HepG2 (cell line): Measurements from ENCODE around the gene DLG4. TPM values are rescaled to one million over a fixed set of nuclear protein-coding genes. Genes with fewer than 3 reads are reported as not detected.

Experiments used
- AHR ChIP-seq: IDR thresholded peaks from 2 replicates; pipeline ENCODE4 v1.6.1; 2018; ENCODE audit warnings: missing genetic modification reagents, missing compliant biosample characterization
- ELF4 ChIP-seq: sonication (generic); formaldehyde crosslinking; IDR thresholded peaks from 2 replicates; pipeline ENCODE4 v1.5.0; 2020; ENCODE audit warnings: missing genetic modification reagents, mild to moderate bottlenecking, moderate library complexity, borderline replicate concordance
- FOSL1 ChIP-seq: sonication (generic); formaldehyde crosslinking; IDR thresholded peaks from 2 replicates; pipeline ENCODE4 v1.9.0; 2021; ENCODE audit warnings: missing genetic modification reagents, borderline replicate concordance
- GLI4 ChIP-seq: sonication (generic); formaldehyde crosslinking; IDR thresholded peaks from 2 replicates; pipeline ENCODE4 v1.5.1; 2020; ENCODE audit warnings: missing genetic modification reagents, mild to moderate bottlenecking, moderate library complexity, borderline replicate concordance
- HOXA3 ChIP-seq: sonication (generic); formaldehyde crosslinking; IDR thresholded peaks from 2 replicates; pipeline ENCODE4 v1.5.0; 2020; ENCODE audit warnings: missing genetic modification reagents
- IRX3 ChIP-seq: sonication (generic); formaldehyde crosslinking; IDR thresholded peaks from 2 replicates; pipeline ENCODE4 v1.8.1; 2023; ENCODE audit warnings: mild to moderate bottlenecking, low read depth, missing genetic modification reagents, borderline replicate concordance
- ISL2 ChIP-seq: sonication (generic); formaldehyde crosslinking; IDR thresholded peaks from 2 replicates; pipeline ENCODE4 v1.5.0; 2020; ENCODE audit warnings: missing genetic modification reagents
- NCOA2 ChIP-seq: sonication (generic); formaldehyde crosslinking; IDR thresholded peaks from 2 replicates; pipeline ENCODE4 v1.8.0; 2022; ENCODE audit warnings: inconsistent platforms
- PRPF4 ChIP-seq: fragments of 200-400 bp; formaldehyde crosslinking; IDR thresholded peaks from 2 replicates; pipeline ENCODE4 v1.6.1; 2016; ENCODE audit warnings: low read length, low read depth; ENCODE audit not compliant: poor library complexity, severe bottlenecking
- SMAD1 ChIP-seq: sonication (generic); formaldehyde crosslinking; IDR thresholded peaks from 2 replicates; pipeline ENCODE4 v1.4.0; 2020; ENCODE audit warnings: missing genetic modification reagents, low read depth, mild to moderate bottlenecking, borderline replicate concordance
- ZNF253 ChIP-seq: sonication (generic); formaldehyde crosslinking; IDR thresholded peaks from 2 replicates; pipeline ENCODE4 v1.8.0; 2022; ENCODE audit warnings: mild to moderate bottlenecking, missing genetic modification reagents, borderline replicate concordance
- ZNF367 ChIP-seq: sonication (generic); formaldehyde crosslinking; IDR thresholded peaks from 2 replicates; pipeline ENCODE4 v1.4.0; 2020; ENCODE audit warnings: missing genetic modification reagents, borderline replicate concordance
- ZNF496 ChIP-seq: sonication (generic); formaldehyde crosslinking; IDR thresholded peaks from 2 replicates; pipeline ENCODE4 v1.8.1; 2023; ENCODE audit warnings: mild to moderate bottlenecking, moderate library complexity, missing genetic modification reagents; ENCODE audit not compliant: insufficient replicate concordance
- ZNF616 ChIP-seq: sonication (generic); formaldehyde crosslinking; IDR thresholded peaks from 2 replicates; pipeline ENCODE4 v1.5.0; 2020; ENCODE audit warnings: low read depth, mild to moderate bottlenecking, missing genetic modification reagents
- polyA plus RNA-seq, 8 experiments: library from polyadenylated mRNA; depleted of rRNA in 3 of 8; stranded (reverse) in 7 of 8; unstranded in 1 of 8; fragments of >200 nt; fragmentation: Illumina TruSeq in 4 of 8; extraction: Trizol in 4 of 8; gene quantifications; 2 replicates each; pipeline versions ENCODE4 v1.2.1 to v1.2.3, GENCODE V29; 2011 to 2016; ENCODE audit warnings: low read depth in 4 of 8, missing spikeins in 1 of 8, mixed read lengths in 1 of 8; ENCODE audit not compliant: insufficient read depth in 1 of 8
- total RNA-seq, 5 experiments: library from RNA; depleted of rRNA; stranded (reverse); fragments of >200 nt; fragmentation: Illumina TruSeq; extraction: Trizol; gene quantifications; 2 replicates each; pipeline ENCODE4 v1.2.3, GENCODE V29; 2016; ENCODE audit warnings: low read depth in 1 of 5
- TF ChIP-seq, protein P1 (sequence below): sonication (generic); formaldehyde crosslinking; conservative IDR thresholded peaks from 2 replicates; pipeline ENCODE4 v1.4.0; 2020; ENCODE audit warnings: mild to moderate bottlenecking, missing genetic modification reagents, moderate library complexity
- TF ChIP-seq, protein P2 (sequence below): sonication (generic); formaldehyde crosslinking; IDR thresholded peaks from 2 replicates; pipeline ENCODE4 v1.4.0; 2020; ENCODE audit warnings: missing genetic modification reagents
- TF ChIP-seq, protein P3 (sequence below): sonication (generic); formaldehyde crosslinking; IDR thresholded peaks from 2 replicates; pipeline ENCODE4 v1.8.0; 2022; ENCODE audit warnings: mild to moderate bottlenecking, missing genetic modification reagents, moderate library complexity
- TF ChIP-seq, protein P4 (sequence below): sonication (generic); formaldehyde crosslinking; IDR thresholded peaks from 2 replicates; pipeline ENCODE4 v1.4.0; 2020; ENCODE audit warnings: mild to moderate bottlenecking, missing genetic modification reagents
- TF ChIP-seq, protein P5 (sequence below): IDR thresholded peaks from 2 replicates; pipeline ENCODE4 v1.6.1; 2016; ENCODE audit warnings: low read depth, borderline replicate concordance

The DLG4 gene
- total and polyA plus RNA-seq, 2 of the 13 experiments (the other 11 are each of a cell fraction or from before 2014, with no cell fraction given), result 0.71 to 4.3 TPM

DNA sequence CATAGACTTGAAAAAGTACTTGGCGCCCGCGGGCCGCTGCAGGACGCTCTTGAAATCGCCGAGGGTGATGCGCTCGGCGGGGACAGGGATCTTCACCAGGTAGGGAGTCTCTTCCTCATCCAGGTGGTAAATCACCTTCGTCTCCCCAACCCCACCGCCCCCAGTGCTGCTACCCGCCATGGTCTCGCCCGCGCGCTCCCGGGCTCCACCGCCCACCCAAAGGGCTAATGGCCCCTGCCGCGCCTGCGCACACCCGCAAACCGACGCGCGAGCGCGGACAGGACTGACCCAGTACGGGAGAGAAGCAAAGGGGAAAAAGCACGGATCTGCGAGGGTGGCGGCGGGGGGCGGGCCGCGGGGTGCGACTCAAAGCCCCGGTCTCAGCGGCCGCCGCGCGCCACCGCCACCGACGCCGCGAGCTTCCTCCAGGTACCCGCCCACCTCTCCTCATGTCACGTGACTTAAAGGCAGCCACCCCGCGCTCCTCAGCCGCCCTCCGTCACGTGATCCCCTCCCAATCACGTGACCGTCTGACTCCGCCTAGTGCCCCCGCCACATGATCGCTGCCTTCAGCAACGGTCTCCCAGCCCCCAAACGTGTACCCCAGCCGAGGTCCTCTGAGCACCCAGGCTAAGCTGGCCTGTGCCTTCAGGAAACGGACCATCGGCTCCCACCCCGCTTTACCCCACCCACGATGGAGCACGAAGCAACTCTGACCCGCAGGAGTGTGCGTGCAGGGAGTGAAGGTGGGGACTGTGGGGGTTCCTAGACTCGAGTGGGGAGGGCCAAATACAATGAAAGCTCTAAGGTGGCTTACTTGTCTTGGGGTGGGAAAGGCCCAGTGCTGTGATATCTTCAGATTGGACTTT is 14.7 kb upstream of the DLG4 start, which contains the start of gene DVL2 (continued):
- TF ChIP-seq, protein P1, sequence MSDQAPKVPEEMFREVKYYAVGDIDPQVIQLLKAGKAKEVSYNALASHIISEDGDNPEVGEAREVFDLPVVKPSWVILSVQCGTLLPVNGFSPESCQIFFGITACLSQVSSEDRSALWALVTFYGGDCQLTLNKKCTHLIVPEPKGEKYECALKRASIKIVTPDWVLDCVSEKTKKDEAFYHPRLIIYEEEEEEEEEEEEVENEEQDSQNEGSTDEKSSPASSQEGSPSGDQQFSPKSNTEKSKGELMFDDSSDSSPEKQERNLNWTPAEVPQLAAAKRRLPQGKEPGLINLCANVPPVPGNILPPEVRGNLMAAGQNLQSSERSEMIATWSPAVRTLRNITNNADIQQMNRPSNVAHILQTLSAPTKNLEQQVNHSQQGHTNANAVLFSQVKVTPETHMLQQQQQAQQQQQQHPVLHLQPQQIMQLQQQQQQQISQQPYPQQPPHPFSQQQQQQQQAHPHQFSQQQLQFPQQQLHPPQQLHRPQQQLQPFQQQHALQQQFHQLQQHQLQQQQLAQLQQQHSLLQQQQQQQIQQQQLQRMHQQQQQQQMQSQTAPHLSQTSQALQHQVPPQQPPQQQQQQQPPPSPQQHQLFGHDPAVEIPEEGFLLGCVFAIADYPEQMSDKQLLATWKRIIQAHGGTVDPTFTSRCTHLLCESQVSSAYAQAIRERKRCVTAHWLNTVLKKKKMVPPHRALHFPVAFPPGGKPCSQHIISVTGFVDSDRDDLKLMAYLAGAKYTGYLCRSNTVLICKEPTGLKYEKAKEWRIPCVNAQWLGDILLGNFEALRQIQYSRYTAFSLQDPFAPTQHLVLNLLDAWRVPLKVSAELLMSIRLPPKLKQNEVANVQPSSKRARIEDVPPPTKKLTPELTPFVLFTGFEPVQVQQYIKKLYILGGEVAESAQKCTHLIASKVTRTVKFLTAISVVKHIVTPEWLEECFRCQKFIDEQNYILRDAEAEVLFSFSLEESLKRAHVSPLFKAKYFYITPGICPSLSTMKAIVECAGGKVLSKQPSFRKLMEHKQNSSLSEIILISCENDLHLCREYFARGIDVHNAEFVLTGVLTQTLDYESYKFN (CRISPR knock-in tag), result no peak; the same call in 1 of the 2 replicates
- 0 out of 2 replicates have a peak, but pooled peaks have one; percentile 45 for TF ChIP-seq SMAD1 (CRISPR knock-in tag)
- TF ChIP-seq PRPF4, result no peak
- TF ChIP-seq, protein P2, sequence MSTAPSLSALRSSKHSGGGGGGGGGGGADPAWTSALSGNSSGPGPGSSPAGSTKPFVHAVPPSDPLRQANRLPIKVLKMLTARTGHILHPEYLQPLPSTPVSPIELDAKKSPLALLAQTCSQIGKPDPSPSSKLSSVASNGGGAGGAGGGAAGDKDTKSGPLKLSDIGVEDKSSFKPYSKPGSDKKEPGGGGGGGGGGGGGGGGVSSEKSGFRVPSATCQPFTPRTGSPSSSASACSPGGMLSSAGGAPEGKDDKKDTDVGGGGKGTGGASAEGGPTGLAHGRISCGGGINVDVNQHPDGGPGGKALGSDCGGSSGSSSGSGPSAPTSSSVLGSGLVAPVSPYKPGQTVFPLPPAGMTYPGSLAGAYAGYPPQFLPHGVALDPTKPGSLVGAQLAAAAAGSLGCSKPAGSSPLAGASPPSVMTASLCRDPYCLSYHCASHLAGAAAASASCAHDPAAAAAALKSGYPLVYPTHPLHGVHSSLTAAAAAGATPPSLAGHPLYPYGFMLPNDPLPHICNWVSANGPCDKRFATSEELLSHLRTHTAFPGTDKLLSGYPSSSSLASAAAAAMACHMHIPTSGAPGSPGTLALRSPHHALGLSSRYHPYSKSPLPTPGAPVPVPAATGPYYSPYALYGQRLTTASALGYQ (CRISPR knock-in tag), result peak; percentile 79; the same call in 1 of the 2 replicates
- TF ChIP-seq HOXA3 (CRISPR knock-in tag), result peak; percentile 86
- TF ChIP-seq ELF4, result no peak; the same call in 1 of the 2 replicates
- no peak; the same call in 1 of the 2 replicates for TF ChIP-seq ZNF253 (CRISPR knock-in tag)
- TF ChIP-seq FOSL1 (CRISPR knock-in tag), result no peak
- TF ChIP-seq GLI4 (CRISPR knock-in tag), result no peak
- TF ChIP-seq ZNF367, result 0 out of 2 replicates have a peak, but pooled peaks have one; percentile 74
- no peak for TF ChIP-seq ZNF496 (CRISPR knock-in tag)
- TF ChIP-seq NCOA2 (CRISPR knock-in tag), result peak; percentile 76
- TF ChIP-seq, protein P3, sequence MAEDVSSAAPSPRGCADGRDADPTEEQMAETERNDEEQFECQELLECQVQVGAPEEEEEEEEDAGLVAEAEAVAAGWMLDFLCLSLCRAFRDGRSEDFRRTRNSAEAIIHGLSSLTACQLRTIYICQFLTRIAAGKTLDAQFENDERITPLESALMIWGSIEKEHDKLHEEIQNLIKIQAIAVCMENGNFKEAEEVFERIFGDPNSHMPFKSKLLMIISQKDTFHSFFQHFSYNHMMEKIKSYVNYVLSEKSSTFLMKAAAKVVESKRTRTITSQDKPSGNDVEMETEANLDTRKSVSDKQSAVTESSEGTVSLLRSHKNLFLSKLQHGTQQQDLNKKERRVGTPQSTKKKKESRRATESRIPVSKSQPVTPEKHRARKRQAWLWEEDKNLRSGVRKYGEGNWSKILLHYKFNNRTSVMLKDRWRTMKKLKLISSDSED, result no peak
- peak; percentile 56; the same call in 1 of the 2 replicates for TF ChIP-seq AHR (CRISPR knock-in tag)
- TF ChIP-seq, protein P4, sequence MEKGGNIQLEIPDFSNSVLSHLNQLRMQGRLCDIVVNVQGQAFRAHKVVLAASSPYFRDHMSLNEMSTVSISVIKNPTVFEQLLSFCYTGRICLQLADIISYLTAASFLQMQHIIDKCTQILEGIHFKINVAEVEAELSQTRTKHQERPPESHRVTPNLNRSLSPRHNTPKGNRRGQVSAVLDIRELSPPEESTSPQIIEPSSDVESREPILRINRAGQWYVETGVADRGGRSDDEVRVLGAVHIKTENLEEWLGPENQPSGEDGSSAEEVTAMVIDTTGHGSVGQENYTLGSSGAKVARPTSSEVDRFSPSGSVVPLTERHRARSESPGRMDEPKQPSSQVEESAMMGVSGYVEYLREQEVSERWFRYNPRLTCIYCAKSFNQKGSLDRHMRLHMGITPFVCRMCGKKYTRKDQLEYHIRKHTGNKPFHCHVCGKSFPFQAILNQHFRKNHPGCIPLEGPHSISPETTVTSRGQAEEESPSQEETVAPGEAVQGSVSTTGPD (CRISPR knock-in tag), result no peak
- TF ChIP-seq, protein P5, sequence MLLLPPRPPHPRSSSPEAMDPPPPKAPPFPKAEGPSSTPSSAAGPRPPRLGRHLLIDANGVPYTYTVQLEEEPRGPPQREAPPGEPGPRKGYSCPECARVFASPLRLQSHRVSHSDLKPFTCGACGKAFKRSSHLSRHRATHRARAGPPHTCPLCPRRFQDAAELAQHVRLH (CRISPR knock-in tag), result peak; percentile 59; the same call in 1 of the 2 replicates
- 0 out of 2 replicates have a peak, but pooled peaks have one; percentile 46 for TF ChIP-seq ZNF616 (CRISPR knock-in tag)
- peak; percentile 56; the same call in 1 of the 2 replicates for TF ChIP-seq ISL2 (CRISPR knock-in tag)
- TF ChIP-seq IRX3 (CRISPR knock-in tag), result no peak; the same call in 1 of the 2 replicates
